ENCODE results near the gene TPM4. TPM values are rescaled to one million over a fixed set of nuclear protein-coding genes. Genes with fewer than 3 reads are reported as not detected.

The TPM4 gene
- total RNA-seq, 1 experiment from 2014 or later, result 76.7 TPM

GRCh38 chr19:16062789-16063188 is 13.5 kb upstream of the TPM4 start:
- Histone ChIP-seq H3K36me3 (ENCODE audit: insufficient read depth, low read length) (no peaks in the 10 kb centered on the region), H3K9me2 (replicated peaks; ENCODE audit: insufficient read depth, low read length) (no peaks in the 10 kb centered on the region), H3K9ac (ENCODE audit: low read length) (no peak overlapping the region), H2AFZ (ENCODE audit: low read length) (no peak overlapping the region), H3K27ac (ENCODE audit: low read length) (no peak overlapping the region), H3K79me2 (ENCODE audit: low read length) (no peaks in the 10 kb centered on the region), H3K4me3 (ENCODE audit: low read length) (no peak overlapping the region), H4K20me1 (ENCODE audit: insufficient read depth, low read depth, low read length) (no peaks in the 10 kb centered on the region), H3K4me2 (ENCODE audit: low read depth, low read length, poor library complexity, severe bottlenecking) (no peak overlapping the region), H3K9me3 (ENCODE audit: low read length) (no peaks in the 10 kb centered on the region), H3K27me3 (ENCODE audit: low read length) (no peaks in the 10 kb centered on the region), H3K4me1 (ENCODE audit: low read length) (no peaks in the 10 kb centered on the region)
- DNase-seq, result peak; percentile 88

GRCh38 chr19:16064209-16064889 is 11.9 kb upstream of the TPM4 start:
- no peak overlapping the region for H3K4me2 ChIP-seq (ENCODE audit: low read depth, low read length, poor library complexity, severe bottlenecking)
- H2AFZ ChIP-seq (ENCODE audit: low read length), result no peak overlapping the region
- no peaks in the 10 kb centered on the region for H3K4me1 ChIP-seq (ENCODE audit: low read length)
- no peak overlapping the region for H3K4me3 ChIP-seq (ENCODE audit: low read length)
- H3K9ac ChIP-seq (ENCODE audit: low read length), result no peak overlapping the region
- no peaks in the 10 kb centered on the region for H3K27me3 ChIP-seq (ENCODE audit: low read length)
- no peaks in the 10 kb centered on the region for H3K9me2 ChIP-seq (replicated peaks; ENCODE audit: insufficient read depth, low read length)
- H3K79me2 ChIP-seq (ENCODE audit: low read length), result no peaks in the 10 kb centered on the region
- DNase-seq, result no peak
- H3K9me3 ChIP-seq (ENCODE audit: low read length), result no peaks in the 10 kb centered on the region
- H4K20me1 ChIP-seq (ENCODE audit: insufficient read depth, low read depth, low read length), result no peaks in the 10 kb centered on the region
- no peaks in the 10 kb centered on the region for H3K36me3 ChIP-seq (ENCODE audit: insufficient read depth, low read length)
- H3K27ac ChIP-seq (ENCODE audit: low read length), result no peak overlapping the region

- H3K4me1 ChIP-seq (ENCODE audit: low read length), result peaks cover 11% of the 10 kb centered on the region
- no peak overlapping the region for H3K27ac ChIP-seq (ENCODE audit: low read length)
- peak; percentile 81 for DNase-seq
- H4K20me1 ChIP-seq (ENCODE audit: insufficient read depth, low read depth, low read length), result no peaks in the 10 kb centered on the region
- no peaks in the 10 kb centered on the region for H3K9me3 ChIP-seq (ENCODE audit: low read length)
- H3K79me2 ChIP-seq (ENCODE audit: low read length), result no peaks in the 10 kb centered on the region
- H2AFZ ChIP-seq (ENCODE audit: low read length), result no peak overlapping the region
- H3K4me3 ChIP-seq (ENCODE audit: low read length), result no peak overlapping the region
- H3K27me3 ChIP-seq (ENCODE audit: low read length), result no peaks in the 10 kb centered on the region
- no peaks in the 10 kb centered on the region for H3K9me2 ChIP-seq (replicated peaks; ENCODE audit: insufficient read depth, low read length)
- H3K9ac ChIP-seq (ENCODE audit: low read length), result no peak overlapping the region
- no peak overlapping the region for H3K4me2 ChIP-seq (ENCODE audit: low read depth, low read length, poor library complexity, severe bottlenecking)
- H3K36me3 ChIP-seq (ENCODE audit: insufficient read depth, low read length), result no peaks in the 10 kb centered on the region
Observed at GRCh38 chr19:16066611-16067104, 9.6 kb upstream of the TPM4 start.

GRCh38 chr19:16067205-16067938 is 8.9 kb upstream of the TPM4 start:
- Histone ChIP-seq H2AFZ (ENCODE audit: low read length) (no peak overlapping the region), H3K4me2 (ENCODE audit: low read depth, low read length, poor library complexity, severe bottlenecking) (no peak overlapping the region), H3K27ac (ENCODE audit: low read length) (no peak overlapping the region), H3K36me3 (ENCODE audit: insufficient read depth, low read length) (no peaks in the 10 kb centered on the region), H3K4me1 (ENCODE audit: low read length) (peaks cover 11% of the 10 kb centered on the region), H3K79me2 (ENCODE audit: low read length) (no peaks in the 10 kb centered on the region), H3K9ac (ENCODE audit: low read length) (no peak overlapping the region), H3K4me3 (ENCODE audit: low read length) (no peak overlapping the region), H4K20me1 (ENCODE audit: insufficient read depth, low read depth, low read length) (no peaks in the 10 kb centered on the region), H3K27me3 (ENCODE audit: low read length) (no peaks in the 10 kb centered on the region), H3K9me2 (replicated peaks; ENCODE audit: insufficient read depth, low read length) (no peaks in the 10 kb centered on the region), H3K9me3 (ENCODE audit: low read length) (no peaks in the 10 kb centered on the region)
- no peak for DNase-seq

GRCh38 chr19:16068696-16069259 is 7.5 kb upstream of the TPM4 start:
- Histone ChIP-seq H3K36me3 (ENCODE audit: insufficient read depth, low read length) (no peaks in the 10 kb centered on the region), H3K9me3 (ENCODE audit: low read length) (no peaks in the 10 kb centered on the region), H3K4me1 (ENCODE audit: low read length) (peaks cover 11% of the 10 kb centered on the region), H3K9ac (ENCODE audit: low read length) (no peak overlapping the region), H3K79me2 (ENCODE audit: low read length) (no peaks in the 10 kb centered on the region), H4K20me1 (ENCODE audit: insufficient read depth, low read depth, low read length) (no peaks in the 10 kb centered on the region), H3K27me3 (ENCODE audit: low read length) (no peaks in the 10 kb centered on the region), H2AFZ (ENCODE audit: low read length) (no peak overlapping the region), H3K4me2 (ENCODE audit: low read depth, low read length, poor library complexity, severe bottlenecking) (no peak overlapping the region), H3K27ac (ENCODE audit: low read length) (no peak overlapping the region), H3K4me3 (ENCODE audit: low read length) (no peak overlapping the region), H3K9me2 (replicated peaks; ENCODE audit: insufficient read depth, low read length) (no peaks in the 10 kb centered on the region)
- no peak for DNase-seq

- no peaks in the 10 kb centered on the region for H3K9me3 ChIP-seq (ENCODE audit: low read length)
- H3K79me2 ChIP-seq (ENCODE audit: low read length), result no peaks in the 10 kb centered on the region
- H3K36me3 ChIP-seq (ENCODE audit: insufficient read depth, low read length), result no peaks in the 10 kb centered on the region
- H3K4me1 ChIP-seq (ENCODE audit: low read length), result peaks cover 11% of the 10 kb centered on the region
- no peak for DNase-seq
- H2AFZ ChIP-seq (ENCODE audit: low read length), result peak overlapping the region; percentile 54; the same call in 1 of the 2 replicates
- no peak overlapping the region for H3K4me2 ChIP-seq (ENCODE audit: low read depth, low read length, poor library complexity, severe bottlenecking)
- no peaks in the 10 kb centered on the region for H3K9me2 ChIP-seq (replicated peaks; ENCODE audit: insufficient read depth, low read length)
- H3K9ac ChIP-seq (ENCODE audit: low read length), result peak overlapping the region; percentile 30; the same call in 1 of the 2 replicates
- H3K27ac ChIP-seq (ENCODE audit: low read length), result no peak overlapping the region
- H4K20me1 ChIP-seq (ENCODE audit: insufficient read depth, low read depth, low read length), result no peaks in the 10 kb centered on the region
- H3K27me3 ChIP-seq (ENCODE audit: low read length), result no peaks in the 10 kb centered on the region
- no peak overlapping the region for H3K4me3 ChIP-seq (ENCODE audit: low read length)
Observed at GRCh38 chr19:16069813-16070365, 6.4 kb upstream of the TPM4 start.

GRCh38 chr19:16070366-16070990 is 5.8 kb upstream of the TPM4 start:
- Histone ChIP-seq H3K4me3 (ENCODE audit: low read length) (no peak overlapping the region), H3K36me3 (ENCODE audit: insufficient read depth, low read length) (no peaks in the 10 kb centered on the region), H3K27me3 (ENCODE audit: low read length) (no peaks in the 10 kb centered on the region), H3K4me1 (ENCODE audit: low read length) (peaks cover 11% of the 10 kb centered on the region), H3K4me2 (ENCODE audit: low read depth, low read length, poor library complexity, severe bottlenecking) (no peak overlapping the region), H3K9ac (ENCODE audit: low read length) (peak overlapping the region; percentile 30; the same call in 1 of the 2 replicates), H3K79me2 (ENCODE audit: low read length) (no peaks in the 10 kb centered on the region), H4K20me1 (ENCODE audit: insufficient read depth, low read depth, low read length) (no peaks in the 10 kb centered on the region), H2AFZ (ENCODE audit: low read length) (peak overlapping the region; percentile 54; the same call in 1 of the 2 replicates), H3K9me2 (replicated peaks; ENCODE audit: insufficient read depth, low read length) (no peaks in the 10 kb centered on the region), H3K9me3 (ENCODE audit: low read length) (no peaks in the 10 kb centered on the region), H3K27ac (ENCODE audit: low read length) (no peak overlapping the region)
- peak; percentile 77 for DNase-seq

Measured in Karpas-422 (cell line).